Neutrophil (primary cell): ENCODE results near the gene UQCR10.

ENCODE experiments used
- H3K27ac ChIP-seq: fragments of 200-600 bp; sonication (generic); 2 replicates; pipeline ENCODE4 v1.5.1; 2016; ENCODE audit warnings: mild to moderate bottlenecking, moderate library complexity
- H3K27me3 ChIP-seq: fragments of 200-600 bp; sonication (generic); 2 replicates; pipeline ENCODE4 v1.6.0; 2016; ENCODE audit warnings: mild to moderate bottlenecking
- H3K36me3 ChIP-seq: fragments of 200-600 bp; sonication (generic); 2 replicates; pipeline ENCODE4 v1.5.1; 2017
- H3K4me1 ChIP-seq, 2 experiments: fragments of 200-600 bp in 1 of 2; sonication (generic) in 1 of 2; 1 replicate in 1 of 2; 2 replicates in 1 of 2; pipeline versions ENCODE4 v1.5.1 to v1.6.1; 2013 to 2016; ENCODE audit warnings: low read depth in 1 of 2, low read length in 1 of 2, mild to moderate bottlenecking in 1 of 2, moderate library complexity in 1 of 2; ENCODE audit not compliant: control insufficient read depth in 1 of 2, insufficient read depth in 1 of 2
- H3K4me3 ChIP-seq, 2 experiments: fragments of 200-600 bp in 1 of 2; sonication (generic) in 1 of 2; 1 replicate in 1 of 2; 2 replicates in 1 of 2; pipeline ENCODE4 v1.5.1; 2013 to 2016; ENCODE audit warnings: low read depth in 1 of 2, low read length in 1 of 2, mild to moderate bottlenecking in 1 of 2, moderate library complexity in 1 of 2
- H3K9me3 ChIP-seq: fragments of 200-600 bp; sonication (generic); 2 replicates; pipeline ENCODE4 v1.5.1; 2016
- CTCF ChIP-seq: fragments of 200-600 bp; sonication (generic); IDR thresholded peaks from 2 replicates; pipeline ENCODE4 v1.5.1; 2016; ENCODE audit warnings: antibody characterized with exemption

UQCR10 gene

GRCh38 chr22:29780748-29781676 lies 13.8 kb downstream of the UQCR10 start:
- no peaks in the 10 kb centered on the region for H3K36me3 ChIP-seq
- H3K4me3 ChIP-seq, result no peak overlapping the region
- no peaks in the 10 kb centered on the region for H3K9me3 ChIP-seq
- no peaks in the 10 kb centered on the region for H3K4me1 ChIP-seq
- no peak for TF ChIP-seq CTCF
- no peak overlapping the region for H3K27ac ChIP-seq
- no peaks in the 10 kb centered on the region for H3K27me3 ChIP-seq

GRCh38 chr22:29782061-29782845 lies 15.1 kb downstream of the UQCR10 start:
- H3K4me1 ChIP-seq, result no peaks in the 10 kb centered on the region
- H3K9me3 ChIP-seq, result no peaks in the 10 kb centered on the region
- H3K36me3 ChIP-seq, result no peaks in the 10 kb centered on the region
- no peak overlapping the region for H3K27ac ChIP-seq
- H3K4me3 ChIP-seq, result no peak overlapping the region
- no peak for TF ChIP-seq CTCF
- H3K27me3 ChIP-seq, result no peaks in the 10 kb centered on the region

GRCh38 chr22:29784451-29785361 lies 17.5 kb downstream of the UQCR10 start:
- H3K4me1 ChIP-seq, result no peaks in the 10 kb centered on the region
- TF ChIP-seq CTCF, result no peak
- no peak overlapping the region for H3K4me3 ChIP-seq
- no peak overlapping the region for H3K27ac ChIP-seq
- H3K9me3 ChIP-seq, result no peaks in the 10 kb centered on the region
- peaks cover 24% of the 10 kb centered on the region for H3K36me3 ChIP-seq
- no peaks in the 10 kb centered on the region for H3K27me3 ChIP-seq

GRCh38 chr22:29786031-29786430 lies 18.9 kb downstream of the UQCR10 start:
- H3K4me1 ChIP-seq, result no peaks in the 10 kb centered on the region
- no peak for TF ChIP-seq CTCF

GRCh38 chr22:29787371-29787980 lies 20.3 kb downstream of the UQCR10 start:
- H3K27me3 ChIP-seq, result no peaks in the 10 kb centered on the region
- TF ChIP-seq CTCF, result no peak
- no peaks in the 10 kb centered on the region for H3K4me1 ChIP-seq
- H3K36me3 ChIP-seq, result peaks cover 51% of the 10 kb centered on the region
- no peak overlapping the region for H3K27ac ChIP-seq
- no peaks in the 10 kb centered on the region for H3K9me3 ChIP-seq
- H3K4me3 ChIP-seq, result no peak overlapping the region

More at GRCh38 chr22:29786031-29786430, 18.9 kb downstream of the UQCR10 start:
- Histone ChIP-seq H3K27ac (no peak overlapping the region), H3K36me3 (peaks cover 37% of the 10 kb centered on the region), H3K4me3 (no peak overlapping the region), H3K9me3 (no peaks in the 10 kb centered on the region), H3K27me3 (no peaks in the 10 kb centered on the region)
